ENCODE measurements around the gene EPN3. TPM values are rescaled to one million over a fixed set of nuclear protein-coding genes. Genes with fewer than 3 reads are reported as not detected.
A peak's percentile ranks its signal among the peaks of the same experiment; 100 is the strongest.

EPN3 gene
- total RNA-seq, 1 experiment from 2014 or later: 25.6 TPM

DNA sequence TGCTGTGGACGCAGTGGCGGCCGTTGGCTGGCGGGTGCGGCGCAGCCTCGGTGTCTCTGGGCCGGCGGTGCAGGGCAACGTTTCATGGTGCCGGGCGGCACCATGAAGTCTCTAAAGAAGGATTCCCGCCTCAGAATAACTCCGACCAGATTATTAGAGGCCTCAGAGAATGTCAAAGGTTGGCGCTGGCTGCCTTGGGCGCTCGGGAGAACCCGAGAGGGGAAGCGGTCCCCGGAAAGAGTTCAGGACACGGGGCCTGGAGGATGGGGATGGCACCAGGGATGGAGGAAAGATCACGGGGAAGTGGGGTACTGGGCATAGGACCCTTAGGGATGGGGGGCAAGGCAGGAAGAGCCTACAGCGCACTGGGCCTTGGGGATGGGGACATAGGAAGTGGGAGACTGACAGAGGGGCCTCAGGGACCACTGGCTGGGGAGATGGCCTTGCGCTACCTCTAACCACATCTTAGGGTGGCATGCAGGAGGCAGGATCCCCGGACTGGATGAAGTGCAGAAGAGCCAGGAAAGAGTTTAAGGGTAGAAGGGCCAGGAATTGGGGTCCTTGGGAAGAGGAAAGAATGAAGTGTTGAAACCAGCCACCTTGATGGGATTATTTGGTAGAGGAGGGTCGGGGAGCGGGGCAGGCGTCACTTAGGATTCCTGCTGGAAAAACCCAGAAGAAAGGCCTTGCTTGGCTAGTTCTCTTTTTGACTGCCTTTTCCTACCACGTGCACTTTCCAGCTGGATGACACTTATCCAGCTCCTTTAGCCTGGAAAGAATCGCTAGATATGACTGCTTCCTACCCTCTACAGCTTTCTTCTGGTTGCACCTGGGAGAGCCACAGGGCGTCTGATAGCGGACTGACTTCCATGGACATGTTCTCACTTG lies 23.7 kb upstream of the EPN3 start:
- DNase-seq (ENCODE audit: low spot score): no peak

DNA sequence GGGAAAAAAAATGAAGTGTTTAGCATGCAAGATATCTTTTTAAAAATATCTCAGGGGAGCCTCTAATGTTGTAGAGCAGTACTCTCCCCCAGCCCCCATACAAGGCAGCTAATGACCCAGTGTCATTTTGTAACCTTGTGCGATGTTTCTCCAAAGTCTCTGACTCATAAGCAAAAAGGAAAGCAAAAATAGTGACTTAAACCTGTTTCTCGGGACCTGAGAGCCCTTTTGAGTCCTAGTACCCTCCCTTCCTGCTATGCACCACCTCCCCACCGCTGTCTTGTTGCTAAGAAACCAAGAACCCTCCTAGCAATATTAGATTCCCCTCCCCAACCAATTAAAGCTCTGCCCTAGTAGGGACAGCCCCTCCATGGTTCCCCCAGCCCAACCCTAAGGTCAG lies 21.5 kb upstream of the EPN3 start:
- no peak for DNase-seq (ENCODE audit: low spot score)

DNA sequence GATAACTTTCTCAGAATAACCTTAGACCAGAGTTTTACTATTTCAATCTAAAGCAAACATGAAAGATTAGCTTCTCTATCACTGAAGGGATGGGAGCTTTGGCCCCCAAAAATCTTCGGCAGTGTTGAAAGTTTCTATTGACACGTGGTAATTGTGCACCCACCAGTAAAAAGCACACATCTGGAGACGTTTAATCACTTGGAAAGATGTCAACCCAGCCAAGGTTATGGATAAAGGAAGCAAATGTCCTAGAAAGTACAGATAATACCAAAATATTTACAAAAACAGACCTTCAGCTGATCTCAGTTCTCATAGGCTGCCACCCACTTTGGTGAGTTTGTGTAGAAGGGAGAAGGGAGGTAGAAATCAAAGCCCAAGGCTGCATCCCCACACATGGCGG lies 19.0 kb upstream of the EPN3 start:
- DNase-seq (ENCODE audit: low spot score): no peak

DNA sequence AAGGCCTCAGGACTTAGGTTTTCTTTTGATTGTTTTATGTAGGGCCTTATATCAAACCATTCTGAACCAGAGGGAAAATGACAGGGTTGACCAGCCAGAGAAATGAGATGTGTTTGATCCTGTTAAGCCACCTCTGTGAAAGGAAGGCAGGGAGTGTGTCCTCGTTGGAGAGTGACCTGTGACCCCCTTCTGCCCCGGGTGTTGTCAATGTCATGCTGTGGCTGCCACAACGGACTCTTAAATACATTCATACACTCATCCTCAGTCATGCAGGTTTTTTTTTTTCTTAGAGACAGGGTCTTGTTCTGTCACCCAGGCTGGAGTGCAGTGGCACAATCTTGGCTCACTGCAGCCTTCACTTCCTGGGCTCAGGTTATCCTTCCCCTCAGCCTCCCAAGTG lies 18.1 kb upstream of the EPN3 start:
- no peak for DNase-seq (ENCODE audit: low spot score)

DNA sequence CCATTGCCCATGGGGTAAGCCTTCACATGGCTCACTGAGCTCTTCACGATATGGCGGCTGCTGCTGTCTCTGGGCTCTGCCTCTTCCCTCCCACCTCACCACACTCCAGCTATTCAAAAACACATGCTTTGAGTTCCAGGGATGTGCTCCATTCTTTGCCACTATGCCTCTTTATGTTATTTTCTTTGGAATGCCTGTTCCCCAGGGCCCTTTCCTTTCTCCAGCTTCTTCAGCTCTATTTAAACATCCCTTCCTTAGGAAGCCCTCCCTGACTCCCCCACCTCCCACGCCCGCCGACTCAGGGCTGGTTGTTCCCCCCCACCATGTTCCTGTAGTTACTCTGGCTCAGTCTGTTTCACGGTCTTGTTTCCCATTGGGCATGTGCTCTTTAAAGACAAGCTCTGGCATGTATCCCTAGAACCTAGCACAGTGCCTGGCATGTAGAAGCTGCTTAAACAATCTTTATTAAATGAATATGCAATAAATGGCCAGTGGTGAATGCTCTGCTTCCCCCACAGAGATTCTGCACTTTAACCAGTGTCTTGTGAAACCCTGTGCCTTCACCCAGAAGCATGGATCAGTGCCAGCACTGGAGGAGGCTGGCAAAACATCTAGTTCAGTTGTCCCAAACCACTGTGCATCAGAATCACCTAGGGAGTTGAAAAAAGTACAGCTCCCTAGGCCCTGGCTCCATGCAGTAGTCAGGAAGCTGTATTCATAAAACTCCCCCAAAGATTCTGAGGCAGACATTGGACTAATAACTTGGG lies 17.4 kb upstream of the EPN3 start:
- no peak for DNase-seq (ENCODE audit: low spot score)

DNA sequence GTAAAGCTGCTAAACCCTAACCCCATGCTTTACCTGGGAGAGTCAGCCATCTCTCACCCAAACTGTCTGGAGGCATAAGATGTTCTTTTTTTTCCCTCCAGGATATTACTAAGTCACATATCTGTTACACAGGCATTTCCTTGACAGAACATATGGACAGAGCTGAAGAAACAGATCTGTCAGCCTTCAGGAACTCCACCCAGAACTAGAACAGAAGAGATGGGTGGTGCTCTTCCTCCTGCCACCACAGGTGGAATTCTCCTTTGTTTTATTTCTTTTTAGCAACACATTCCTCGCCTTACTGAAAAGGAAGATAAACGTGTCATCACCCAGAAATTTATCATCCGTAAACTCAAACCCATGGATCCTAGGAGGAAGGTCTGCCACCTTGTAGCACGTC lies 15.5 kb upstream of the EPN3 start:
- no peak for DNase-seq (ENCODE audit: low spot score)

DNA sequence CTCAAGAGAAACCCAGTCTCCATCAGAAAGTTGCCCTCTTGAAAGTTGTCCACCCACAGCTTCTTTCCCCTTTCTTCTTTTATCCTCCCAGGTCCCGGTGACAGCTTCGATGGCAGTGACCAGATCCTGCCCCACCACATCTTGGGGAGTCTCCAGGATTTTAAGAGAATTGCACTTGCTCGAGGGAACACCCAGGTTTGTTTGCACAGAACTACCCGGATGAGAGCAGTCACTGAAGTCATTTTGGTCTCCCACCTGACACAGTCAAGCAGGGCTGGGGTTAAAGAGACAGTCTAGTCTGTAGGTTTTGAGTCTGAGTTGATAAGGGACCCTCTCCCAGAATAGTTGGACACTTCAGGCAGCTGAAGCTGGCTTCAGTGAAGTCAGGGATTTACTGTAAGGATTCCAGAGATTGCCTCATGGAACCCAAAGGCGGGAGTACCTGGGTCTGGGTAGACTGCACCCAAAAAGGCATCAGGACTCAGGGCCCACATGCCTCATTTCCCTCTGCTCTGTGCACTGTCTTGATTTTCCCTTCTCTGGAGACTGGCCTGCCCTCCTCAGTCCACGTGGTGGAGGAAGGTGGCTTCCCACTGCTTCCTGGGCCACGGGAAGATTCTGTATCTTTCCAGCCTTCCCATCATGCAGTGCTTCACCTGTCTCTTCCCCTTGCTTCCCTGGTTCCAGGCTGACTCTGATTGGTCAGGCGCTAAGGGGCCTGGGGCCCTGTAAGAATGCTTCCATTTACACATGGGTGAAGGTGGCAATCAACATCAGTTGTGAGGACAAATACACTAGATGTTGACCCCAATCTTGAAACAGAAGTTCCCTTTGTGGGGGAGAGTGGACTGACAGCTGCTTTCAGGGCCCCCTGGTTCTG lies 14.8 kb upstream of the EPN3 start:
- DNase-seq (ENCODE audit: low spot score): no peak

DNA sequence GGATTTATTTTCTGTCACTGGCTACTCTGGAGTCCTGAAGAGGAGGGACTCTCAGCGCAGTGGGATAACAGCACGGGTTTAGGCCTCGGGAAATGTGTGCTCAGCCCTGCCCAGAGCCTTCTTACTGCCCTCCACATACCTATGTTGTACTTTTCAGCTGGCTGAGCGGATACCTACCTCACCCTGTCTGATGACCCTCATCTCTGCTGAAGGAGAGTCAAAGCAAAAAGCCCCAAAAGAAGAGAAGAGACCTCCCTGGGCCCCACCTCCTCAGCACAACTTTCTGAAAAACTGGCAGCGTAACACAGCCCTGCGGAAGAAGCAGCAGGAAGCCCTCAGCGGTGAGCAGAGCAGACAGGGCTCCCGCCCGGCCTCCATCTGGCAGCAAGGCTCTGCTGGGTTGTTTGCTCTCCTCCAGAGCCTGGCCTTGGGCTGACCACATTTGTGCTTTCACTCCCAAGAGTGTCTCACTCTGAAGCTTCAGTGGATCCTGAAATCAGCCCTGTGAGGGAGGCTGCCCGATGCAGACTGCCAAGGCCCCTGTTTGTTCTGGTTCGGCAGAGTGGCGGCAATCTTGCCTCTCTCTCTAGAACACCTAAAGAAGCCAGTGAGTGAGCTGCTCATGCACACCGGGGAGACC lies 14.0 kb upstream of the EPN3 start:
- no peak for DNase-seq (ENCODE audit: low spot score)

DNA sequence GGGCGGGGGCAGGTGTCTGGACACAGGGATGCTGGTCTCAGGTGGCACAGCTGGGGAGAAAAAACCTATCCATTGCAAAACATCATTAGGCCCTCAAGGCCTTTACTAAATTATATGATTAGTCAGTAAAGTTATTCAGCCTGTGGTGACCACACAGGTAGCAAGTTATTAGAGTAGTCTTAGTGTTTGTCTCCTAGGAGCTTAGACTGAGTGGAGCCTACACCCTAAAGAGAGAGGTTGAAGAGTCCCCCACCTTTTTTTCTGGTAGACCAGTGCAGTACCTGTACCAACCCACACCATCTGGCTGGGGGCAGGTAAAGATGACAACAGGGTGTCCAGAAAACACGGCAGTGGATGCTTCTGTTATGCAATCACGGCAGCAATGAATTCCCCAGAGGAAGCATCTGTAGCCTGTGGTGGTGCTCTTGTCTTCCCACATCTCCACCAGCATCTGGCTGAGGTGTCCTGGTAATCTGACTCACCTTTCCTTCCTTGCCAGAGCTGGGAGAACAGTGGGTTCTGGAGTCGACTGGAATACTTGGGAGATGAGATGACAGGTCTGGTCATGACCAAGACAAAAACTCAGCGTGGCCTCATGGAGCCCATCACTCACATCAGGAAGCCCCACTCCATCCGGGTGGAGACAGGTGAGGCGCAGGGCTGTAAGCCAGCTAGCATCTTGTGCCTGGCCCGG lies 13.2 kb upstream of the EPN3 start:
- no peak for DNase-seq (ENCODE audit: low spot score)

DNA sequence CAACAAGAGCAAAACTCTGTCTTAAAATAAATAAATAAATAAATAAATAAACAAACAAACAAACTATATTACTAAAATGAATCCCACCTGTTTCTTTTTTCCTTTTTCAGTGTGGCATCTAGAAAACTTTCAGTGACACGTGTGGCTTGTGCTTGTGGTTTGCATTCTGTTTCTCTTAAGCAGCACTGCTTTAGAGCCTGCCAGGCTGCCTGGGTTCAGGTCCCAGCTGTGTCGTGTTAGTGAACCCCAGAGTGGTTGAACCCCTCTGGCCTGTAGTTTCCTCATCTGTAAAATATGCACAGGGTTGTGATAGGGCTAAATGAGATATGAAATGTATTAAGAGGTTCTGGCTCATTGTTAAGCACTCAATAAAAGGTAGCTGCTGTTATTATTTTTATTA lies 12.1 kb upstream of the EPN3 start:
- DNase-seq (ENCODE audit: low spot score): no peak

DNA sequence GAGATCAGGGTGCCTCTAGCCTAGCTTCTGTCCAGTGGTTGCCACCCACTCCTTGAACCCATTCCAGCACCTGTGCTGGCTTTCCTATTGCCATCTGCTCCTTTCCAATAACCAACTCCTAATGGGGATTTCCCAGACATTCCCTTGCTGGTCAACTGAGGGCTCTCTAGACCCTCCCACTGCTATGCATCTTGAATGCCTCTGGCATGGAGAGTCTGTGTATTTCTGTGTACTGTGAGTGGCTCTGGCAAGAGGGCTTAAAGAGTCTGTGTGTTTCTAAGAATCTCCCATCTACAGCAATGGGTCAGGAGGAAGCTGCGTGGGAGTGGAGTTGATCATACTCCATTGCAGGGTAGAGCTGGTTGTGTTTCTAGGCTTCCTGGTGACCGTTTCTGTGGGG lies 11.0 kb upstream of the EPN3 start:
- DNase-seq (ENCODE audit: low spot score): no peak

DNA sequence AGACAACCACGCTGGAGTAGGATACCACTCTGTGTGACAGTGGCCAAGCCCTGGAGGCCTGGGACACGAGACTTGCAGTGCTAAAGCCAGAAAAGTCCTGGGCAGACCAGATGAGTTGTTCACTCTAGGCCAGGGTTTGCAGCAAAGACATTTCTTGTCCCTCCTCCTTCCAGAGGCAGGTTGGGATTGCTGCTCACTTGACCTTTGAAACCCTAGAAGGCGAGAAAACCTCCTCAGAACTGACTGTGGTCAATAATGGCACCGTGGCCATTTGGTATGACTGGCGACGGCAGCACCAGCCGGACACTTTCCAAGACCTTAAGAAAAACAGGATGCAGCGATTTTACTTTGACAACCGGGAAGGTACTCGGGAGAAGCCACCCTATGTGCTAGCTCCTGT lies 9.8 kb upstream of the EPN3 start:
- no peak for DNase-seq (ENCODE audit: low spot score)

DNA sequence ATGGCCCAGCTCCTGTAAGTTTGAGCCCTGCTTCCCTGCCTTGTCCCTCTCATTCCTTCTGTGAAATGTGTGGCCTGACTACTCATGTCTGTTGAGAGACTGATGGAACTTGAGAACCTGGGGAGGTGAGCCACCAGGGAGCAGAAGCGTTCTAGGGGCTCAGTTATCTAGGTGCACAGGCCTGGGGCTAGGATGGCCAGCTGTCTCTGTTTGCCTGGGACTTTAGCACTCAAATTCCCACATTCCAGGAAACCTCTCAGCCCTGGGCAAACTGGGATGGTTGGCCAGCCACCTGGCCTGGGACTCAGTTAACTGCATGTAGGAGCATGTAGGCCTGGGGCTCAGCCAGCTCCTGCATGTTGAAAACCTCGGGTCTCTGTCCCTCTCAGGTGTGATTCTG lies 9.3 kb upstream of the EPN3 start:
- no peak for DNase-seq (ENCODE audit: low spot score)

DNA sequence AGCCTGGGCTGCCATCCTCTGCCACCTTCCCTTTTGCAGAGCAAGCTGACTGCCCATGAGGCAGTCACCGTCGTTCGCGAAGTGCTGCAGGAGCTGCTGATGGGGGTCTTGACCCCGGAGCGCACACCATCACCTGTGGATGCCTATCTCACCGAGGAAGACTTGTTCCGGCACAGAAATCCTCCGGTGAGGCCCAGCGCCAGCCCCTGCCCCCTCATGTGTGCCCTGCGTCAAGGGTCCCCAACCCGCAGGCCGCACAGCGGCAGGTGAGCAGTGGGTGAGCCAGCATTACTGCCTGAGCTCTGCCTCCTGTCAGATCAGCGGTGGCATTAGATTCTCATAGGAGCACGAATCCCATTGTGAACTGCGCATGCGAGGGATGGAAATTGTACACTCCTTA lies 7.7 kb upstream of the EPN3 start:
- DNase-seq (ENCODE audit: low spot score): no peak

DNA sequence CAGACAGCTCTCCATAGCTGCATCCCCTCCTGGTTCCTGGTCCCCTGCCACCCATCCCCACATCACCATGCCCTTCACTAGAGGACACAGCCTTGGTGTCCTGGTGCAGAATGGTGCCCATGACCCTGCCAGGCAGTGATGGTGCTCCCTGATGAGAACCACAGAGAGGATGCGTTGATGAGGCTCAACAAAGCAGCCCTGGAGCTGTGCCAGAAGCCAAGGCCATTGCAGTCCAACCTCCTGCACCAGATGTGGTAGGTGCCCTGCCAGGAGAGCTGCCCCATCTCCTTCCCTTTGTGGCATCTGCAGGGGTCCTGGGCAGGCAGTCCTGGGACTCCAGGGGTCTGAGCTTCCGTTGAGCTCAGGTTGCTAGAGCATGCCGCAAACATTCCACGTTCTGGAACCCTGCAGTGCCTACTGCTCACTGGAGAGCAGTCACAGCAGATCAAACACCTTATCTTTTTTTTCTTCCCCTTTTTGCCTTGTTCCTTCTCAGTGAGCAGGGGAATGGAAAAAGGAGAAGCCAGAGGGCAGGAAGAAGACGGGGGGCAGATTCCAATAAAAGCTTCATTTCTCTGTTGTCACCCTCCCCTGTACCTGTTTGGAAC lies 5.3 kb upstream of the EPN3 start:
- no peak for DNase-seq (ENCODE audit: low spot score)

DNA sequence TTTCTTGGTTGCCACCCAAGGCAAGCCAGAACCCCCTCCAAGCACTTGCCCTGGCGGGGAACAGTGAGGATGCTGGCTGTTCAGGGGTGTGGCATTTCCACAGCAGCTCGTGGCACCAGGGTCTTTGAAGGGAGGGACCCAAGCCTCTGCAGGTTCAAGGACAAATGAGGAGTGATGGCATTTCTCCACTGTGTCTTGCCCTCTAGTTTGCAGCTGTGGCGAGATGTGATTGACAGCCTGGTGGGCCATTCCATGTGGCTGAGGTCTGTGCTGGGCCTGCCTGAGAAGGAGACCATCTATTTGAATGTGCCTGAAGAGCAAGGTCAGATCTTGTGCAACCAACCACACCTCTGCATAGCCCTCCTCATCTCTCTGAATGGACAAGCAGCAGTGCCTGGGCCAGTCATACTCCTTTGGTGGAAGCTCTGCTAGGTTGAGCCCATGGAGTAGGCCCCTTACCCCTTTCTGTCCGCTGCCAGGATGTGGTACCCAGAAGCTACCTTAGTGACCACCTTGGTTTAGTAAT lies 4.5 kb upstream of the EPN3 start:
- DNase-seq (ENCODE audit: low spot score): no peak

DNA sequence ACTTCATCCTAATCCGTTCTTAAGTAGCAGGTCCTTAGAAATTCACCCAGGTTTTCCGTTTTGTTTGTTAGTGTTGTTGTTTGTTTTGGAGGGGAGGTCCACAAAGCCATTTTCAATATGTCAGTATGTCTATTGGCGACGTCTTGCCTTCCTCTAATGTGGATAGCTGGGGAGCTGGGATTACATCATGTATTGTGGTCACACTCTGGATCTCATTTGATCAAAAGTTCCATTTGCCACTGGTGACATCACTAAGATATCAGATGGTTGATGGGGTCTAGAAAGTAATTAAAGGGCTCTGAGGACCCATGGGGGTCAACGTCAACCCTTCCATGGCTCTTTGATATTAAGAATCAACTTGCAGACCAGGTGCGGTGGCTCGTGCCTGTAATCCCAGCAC lies 2.7 kb upstream of the EPN3 start:
- no peak for DNase-seq (ENCODE audit: low spot score)

DNA sequence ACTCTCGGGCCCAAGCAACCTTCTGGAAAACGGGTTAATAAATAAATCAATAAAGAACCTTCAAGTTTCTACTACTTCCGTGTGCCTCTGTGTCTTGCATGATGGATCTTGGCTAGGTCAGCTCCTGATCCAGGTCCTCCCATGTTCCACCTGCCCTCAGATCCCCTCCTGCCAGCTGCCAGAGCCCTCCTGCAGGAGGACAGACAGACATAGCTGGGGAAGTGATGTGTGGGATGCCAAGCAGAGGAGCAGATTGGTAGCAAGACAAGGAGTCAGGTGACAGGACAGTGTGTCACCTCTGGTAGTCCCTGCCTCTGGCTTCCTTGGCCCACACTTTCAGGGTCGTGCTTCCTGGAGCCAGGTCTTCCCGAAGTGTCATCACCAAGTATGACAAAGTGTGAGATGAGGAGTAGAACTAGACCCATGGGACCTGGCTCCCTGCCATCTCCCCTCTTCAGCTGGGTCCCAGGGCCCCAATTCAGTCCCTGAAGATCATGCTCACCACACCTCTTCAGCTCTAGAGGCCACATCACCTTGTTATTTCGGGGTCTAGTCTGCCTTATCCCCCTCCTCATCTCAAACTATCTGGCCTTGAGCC lies 1.0 kb upstream of the EPN3 start:
- DNase-seq (ENCODE audit: low spot score): no peak

DNA sequence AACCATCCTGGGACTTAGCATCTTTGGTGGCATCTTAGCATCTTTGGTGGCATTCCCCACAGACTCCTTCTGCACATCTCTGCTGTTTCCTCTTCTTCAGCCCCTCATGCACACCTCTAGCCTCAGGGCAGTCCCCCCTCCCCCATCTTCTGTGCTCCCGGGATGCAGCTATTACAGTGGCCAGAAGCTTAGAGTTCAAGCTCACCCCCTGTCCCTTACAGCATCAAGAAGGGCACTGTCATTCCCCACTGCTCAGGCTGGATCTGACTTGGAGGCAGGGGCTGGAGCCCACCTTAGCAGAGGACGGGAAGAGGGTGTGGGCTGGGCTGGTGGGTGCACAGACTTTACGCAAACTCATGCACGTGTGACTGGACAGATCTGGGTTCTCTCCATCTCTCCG lies 650 bp downstream of the EPN3 start:
- DNase-seq (ENCODE audit: low spot score): peak; percentile 26

DNA sequence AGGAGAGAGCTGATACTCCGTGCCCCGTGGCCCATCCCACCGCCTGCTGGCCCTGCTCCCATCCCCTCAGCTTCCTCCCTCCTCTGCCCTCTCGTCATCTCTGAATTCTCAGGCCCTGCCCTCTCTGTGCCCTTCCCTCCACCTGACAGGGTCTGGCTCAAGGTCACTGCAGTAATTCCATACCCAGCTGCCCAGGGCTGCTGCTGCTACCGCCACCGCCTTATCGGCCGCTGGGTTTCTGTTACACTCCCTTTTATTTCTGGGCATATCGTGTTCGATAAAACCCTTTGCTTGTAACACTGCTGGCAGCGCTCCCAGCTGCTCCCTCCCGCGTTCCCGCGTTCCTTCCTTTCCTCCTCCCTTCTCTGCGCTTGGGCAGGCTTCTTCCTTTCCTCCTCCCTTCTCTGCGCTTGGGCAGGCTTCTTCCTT lies 1.2 kb downstream of the EPN3 start:
- peak; percentile 68 for DNase-seq (ENCODE audit: low spot score)
